ENCODE data around the gene SMAP2.

Gene SMAP2

GRCh38 chr1:40389871-40390560 is 16.5 kb downstream of the SMAP2 start:
- in situ Hi-C loops (cut with MboI; ENCODE audit: low sequenced_read_pairs), result no loop called here

DNA sequence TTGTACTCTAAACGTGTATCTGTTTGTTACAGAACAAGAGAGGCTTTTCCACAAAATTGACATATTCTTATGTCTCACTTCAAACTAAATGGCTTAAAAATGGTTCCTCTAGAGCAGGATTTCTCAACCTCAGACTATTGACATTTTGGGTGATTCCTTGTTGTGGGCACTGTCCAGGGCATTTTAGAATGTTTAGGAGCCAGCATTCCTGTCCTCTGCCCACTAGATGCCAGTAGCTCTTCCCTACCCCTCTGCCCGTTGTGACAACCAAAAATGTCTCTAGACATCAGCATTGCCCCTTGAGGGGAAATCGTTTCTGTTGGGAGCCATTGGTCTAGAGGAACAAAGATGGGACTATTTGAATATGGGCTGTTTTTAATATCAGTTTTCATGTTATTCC is 17.3 kb downstream of the SMAP2 start:
- in situ Hi-C loops (cut with MboI; ENCODE audit: low sequenced_read_pairs), result no loop called here

- in situ Hi-C loops (cut with MboI; ENCODE audit: low sequenced_read_pairs), result no loop called here
Observed at GRCh38 chr1:40391688-40392145, 18.2 kb downstream of the SMAP2 start.

GRCh38 chr1:40392221-40392620 is 18.7 kb downstream of the SMAP2 start:
- in situ Hi-C loops (cut with MboI; ENCODE audit: low sequenced_read_pairs), result no loop called here

DNA sequence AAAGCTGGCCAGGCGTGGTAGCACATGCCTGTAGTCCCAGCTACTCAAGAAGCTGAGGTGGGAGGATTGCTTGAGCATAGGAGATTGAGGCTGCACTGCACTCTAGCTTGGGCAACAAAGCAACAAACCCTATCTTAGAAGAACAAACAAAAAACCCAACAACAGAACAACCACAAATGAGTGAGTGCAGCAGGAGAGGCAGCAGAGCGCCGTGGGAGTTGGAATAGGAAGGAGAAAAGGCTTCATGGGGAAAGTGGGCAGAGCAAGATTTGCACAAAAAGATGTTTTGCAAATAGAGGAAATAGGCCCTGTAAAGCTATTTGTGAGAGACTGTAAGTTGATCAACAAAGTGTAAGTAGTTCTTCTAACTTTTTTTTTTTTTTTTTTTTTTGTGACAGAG is 19.6 kb downstream of the SMAP2 start:
- in situ Hi-C loops (cut with MboI; ENCODE audit: low sequenced_read_pairs), result no loop called here

GRCh38 chr1:40394491-40395172 is 21.1 kb downstream of the SMAP2 start:
- in situ Hi-C loops (cut with MboI; ENCODE audit: low sequenced_read_pairs), result no loop called here

GRCh38 chr1:40395190-40396175 is 22.0 kb downstream of the SMAP2 start:
- in situ Hi-C loops (cut with MboI; ENCODE audit: low sequenced_read_pairs), result no loop called here

GRCh38 chr1:40396420-40396819 is 22.9 kb downstream of the SMAP2 start:
- in situ Hi-C loops (cut with MboI; ENCODE audit: low sequenced_read_pairs), result no loop called here

- in situ Hi-C loops (cut with MboI; ENCODE audit: low sequenced_read_pairs), result no loop called here
Observed at GRCh38 chr1:40397258-40397657, 23.7 kb downstream of the SMAP2 start.

DNA sequence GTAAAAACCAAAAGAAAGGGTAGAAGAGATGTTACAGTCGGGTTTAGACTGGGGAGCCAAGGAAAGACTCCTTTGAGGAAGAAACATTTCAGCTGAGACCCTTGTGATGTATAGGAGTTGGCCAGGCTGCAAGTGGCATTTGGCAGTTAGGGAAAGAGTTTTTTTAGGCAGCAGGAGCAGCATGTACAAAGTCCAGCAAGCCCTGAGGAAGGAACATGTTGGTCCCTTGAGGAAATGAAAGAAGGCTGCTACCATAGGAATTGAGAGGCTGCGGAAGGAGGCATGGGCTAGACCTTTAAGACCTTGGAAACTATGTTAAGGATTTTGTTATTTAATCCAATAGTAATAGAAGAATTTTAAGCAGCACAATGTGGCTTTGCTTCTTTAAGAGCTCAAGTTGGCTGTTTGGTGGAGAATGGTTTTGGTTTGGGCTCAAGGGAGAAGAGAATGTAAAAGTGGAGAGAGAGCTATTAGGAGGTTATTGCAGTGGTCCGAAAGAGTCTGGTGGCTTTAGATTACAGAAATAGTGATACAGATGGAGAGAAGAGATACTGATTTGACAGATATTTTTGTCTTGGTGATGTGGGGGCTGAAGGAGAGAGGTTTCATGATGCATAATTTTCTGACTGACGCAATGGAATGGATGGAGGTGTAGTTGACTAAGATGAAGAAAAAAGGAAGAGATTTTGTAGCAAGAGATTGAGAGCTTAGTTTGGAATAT is 26.6 kb downstream of the SMAP2 start:
- in situ Hi-C loops (cut with MboI; ENCODE audit: low sequenced_read_pairs), result loop anchor here (25.0 kb wide), 1 partner anchor 263 kb away; no protein-coding TSS in a partner anchor

DNA sequence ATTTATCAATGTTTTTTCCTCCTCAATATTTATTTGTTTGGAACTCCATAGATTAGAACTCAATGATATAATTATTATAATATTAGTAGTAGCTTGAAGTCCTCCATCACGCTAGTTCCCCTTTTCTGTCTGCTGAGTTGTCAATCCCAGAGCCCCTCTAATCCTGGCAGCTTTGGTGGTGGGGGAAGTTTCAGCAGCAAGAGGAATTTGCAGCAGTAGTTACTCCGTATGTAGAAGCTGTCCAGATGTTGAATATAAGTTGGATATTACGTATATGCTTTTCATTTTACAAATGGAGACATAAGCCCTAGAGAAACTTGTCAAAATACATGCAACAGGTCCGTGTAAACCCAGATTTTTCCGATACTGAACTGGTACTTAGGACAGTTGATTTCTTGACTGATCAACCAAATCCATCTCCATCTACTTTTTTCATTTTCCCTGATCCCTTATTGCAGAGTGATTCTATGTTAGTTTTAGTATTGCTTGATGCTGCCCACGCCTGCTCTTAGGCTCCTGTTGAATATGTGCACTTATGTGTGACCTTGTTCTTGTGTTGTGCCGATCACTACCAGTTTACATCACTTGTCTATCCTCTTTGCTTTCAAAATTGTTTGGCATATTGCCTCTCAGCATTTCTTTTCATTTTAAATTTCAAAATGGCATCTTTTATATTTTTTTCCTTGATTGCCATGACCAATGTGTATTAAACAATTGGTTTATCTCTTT is 28.1 kb downstream of the SMAP2 start:
- in situ Hi-C loops (cut with MboI; ENCODE audit: low sequenced_read_pairs), result loop anchor here (25.0 kb wide), 1 partner anchor 264 kb away; no protein-coding TSS in a partner anchor

DNA sequence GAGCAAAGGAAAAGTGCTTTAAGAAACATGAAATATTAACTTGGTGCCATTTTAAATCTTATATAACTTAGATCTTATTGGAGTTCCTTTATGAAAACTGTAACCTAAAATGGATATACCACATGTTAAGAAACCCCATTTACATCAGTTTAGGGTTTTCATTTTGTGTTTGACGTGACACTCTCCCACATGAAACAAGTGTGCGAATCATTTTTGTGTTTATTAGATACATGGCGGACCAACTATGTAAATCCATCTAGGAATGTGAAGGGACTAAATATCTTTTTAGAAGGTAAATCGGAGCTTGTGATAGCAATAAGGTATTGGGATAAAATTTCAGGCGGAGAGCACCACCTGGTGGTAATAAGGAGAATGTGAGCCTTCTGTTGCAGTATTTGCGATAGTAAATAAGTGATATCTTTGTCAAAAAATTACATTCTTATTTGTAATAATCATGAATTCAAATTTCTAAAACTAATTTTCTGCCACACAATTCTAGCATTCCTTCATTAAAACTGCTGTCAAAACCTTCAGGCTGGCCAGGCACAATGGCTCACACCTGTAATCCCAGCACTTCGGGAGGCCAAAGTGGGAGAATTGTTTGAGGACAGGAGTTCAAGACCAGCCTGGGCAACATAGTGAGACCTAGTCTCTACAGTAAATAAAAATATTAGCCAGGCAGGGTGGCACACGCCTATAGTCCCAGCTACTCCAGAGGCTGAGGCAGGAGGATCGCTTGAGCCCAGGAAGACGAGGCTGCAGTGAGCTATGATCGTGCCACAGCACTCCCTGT is 31.3 kb downstream of the SMAP2 start:
- in situ Hi-C loops (cut with MboI; ENCODE audit: low sequenced_read_pairs), result loop anchor here (25.0 kb wide), 1 partner anchor 268 kb away; no protein-coding TSS in a partner anchor

- in situ Hi-C loops (cut with MboI; ENCODE audit: low sequenced_read_pairs), result loop anchor here (25.0 kb wide), 1 partner anchor 269 kb away; no protein-coding TSS in a partner anchor
Observed at GRCh38 chr1:40405812-40406211, 32.3 kb downstream of the SMAP2 start.

GRCh38 chr1:40407453-40407852 is 33.9 kb downstream of the SMAP2 start:
- in situ Hi-C loops (cut with MboI; ENCODE audit: low sequenced_read_pairs), result loop anchor here (25.0 kb wide), 1 partner anchor 270 kb away; no protein-coding TSS in a partner anchor

- in situ Hi-C loops (cut with MboI; ENCODE audit: low sequenced_read_pairs), result loop anchor here (25.0 kb wide), 1 partner anchor 272 kb away; no protein-coding TSS in a partner anchor
Observed at GRCh38 chr1:40409467-40409866, 35.9 kb downstream of the SMAP2 start.

DNA sequence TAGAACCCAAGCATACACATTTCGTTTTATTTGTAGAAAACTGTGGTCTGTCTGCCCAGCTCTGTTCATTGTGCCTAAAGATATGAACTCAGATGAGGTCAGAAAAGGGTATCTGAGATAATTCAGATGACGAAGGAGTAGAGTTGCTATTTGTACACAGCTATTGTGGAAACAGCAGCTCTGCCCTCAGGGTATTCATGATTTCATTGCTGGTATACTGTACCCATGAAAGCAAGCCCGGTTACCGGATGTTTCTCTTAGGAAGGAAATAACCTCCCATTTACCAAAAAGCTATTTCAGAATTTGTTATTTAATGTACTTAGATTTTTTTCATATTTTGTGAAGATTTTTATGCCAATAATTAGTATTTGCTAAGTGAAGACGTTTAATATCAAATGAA is 37.8 kb downstream of the SMAP2 start:
- in situ Hi-C loops (cut with MboI; ENCODE audit: low sequenced_read_pairs), result loop anchor here (25.0 kb wide), 1 partner anchor 274 kb away; no protein-coding TSS in a partner anchor

DNA sequence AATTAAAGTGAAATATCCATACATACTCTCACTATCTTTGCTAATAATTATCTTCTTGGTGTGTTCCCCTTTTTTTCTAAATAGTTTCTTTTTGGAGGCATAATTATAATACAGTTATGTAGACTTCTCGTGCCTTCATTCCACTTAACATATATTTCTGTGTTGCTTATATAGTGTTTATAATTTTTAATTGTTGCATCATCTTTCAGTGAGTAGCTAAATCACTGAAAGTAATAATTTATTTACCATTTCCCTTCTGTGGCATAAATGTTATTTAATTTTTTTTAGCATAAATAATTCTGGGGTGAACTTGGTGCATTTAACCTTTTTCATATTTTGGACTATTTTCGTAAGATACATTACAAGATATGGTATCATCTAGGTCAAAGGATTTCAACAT is 38.3 kb downstream of the SMAP2 start:
- in situ Hi-C loops (cut with MboI; ENCODE audit: low sequenced_read_pairs), result loop anchor here (25.0 kb wide), 1 partner anchor 275 kb away; no protein-coding TSS in a partner anchor

DNA sequence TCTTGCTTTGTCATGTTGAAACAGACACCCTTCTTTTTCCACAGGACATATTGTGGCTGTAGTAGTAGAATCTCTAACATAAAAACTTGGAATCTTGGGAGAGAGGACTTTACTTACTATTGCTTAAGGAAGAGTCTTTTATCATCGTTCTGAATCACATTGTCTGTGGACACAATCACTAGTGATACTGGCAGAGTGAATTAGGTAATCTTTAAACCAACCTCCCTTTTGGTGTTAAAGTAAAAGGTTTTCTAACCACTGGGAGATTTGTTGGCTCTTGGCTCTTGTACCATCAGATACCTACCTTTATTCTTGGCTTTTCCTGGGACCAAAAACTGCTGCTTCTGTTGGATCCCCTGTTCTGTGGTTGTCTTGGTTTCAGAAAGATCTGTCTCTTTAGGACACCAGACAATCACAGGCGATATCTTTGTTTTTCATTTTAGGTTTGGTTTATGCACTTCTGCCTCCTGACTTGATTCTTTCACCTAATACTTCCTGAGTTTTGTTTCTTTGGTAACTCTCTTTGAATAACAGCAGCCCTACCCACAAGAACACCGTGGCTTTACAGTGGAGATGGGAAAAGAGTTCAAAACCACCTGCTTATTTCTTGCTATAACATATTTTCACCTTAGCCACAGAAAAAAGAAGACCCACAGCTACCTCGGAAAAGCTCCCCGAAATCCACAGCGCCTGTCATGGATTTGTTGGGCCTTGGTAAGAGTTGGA is 40.2 kb downstream of the SMAP2 start:
- in situ Hi-C loops (cut with MboI; ENCODE audit: low sequenced_read_pairs), result loop anchor here (25.0 kb wide), 1 partner anchor 276 kb away; no protein-coding TSS in a partner anchor
